HepG2 (cell line): ENCODE results near the gene ADGRL3. TPM values are rescaled to one million over a fixed set of nuclear protein-coding genes. Genes with fewer than 3 reads are reported as not detected.

Experiments used
- ATAC-seq: fragments of 200-7000 bp; cut with Tn5 transposase; 3 replicates; pipeline ENCODE4 v1.9.1; 2020; ENCODE audit warnings: mild to moderate bottlenecking, moderate library complexity
- BruUV-seq: library from RNA; stranded (reverse); fragments of 400-500 nt; replicated peaks from 2 replicates; lab custom pipeline; 2021; lab: Mats Ljungman, UMichigan
- CTCF ChIA-PET: fragments of 300-600 bp; formaldehyde crosslinking; extraction: SDS; loops from one replicate; lab custom pipeline; 2021; ENCODE audit warnings: low total read pairs, inconsistent platforms, low intra/inter-chr PET ratio; lab: Yijun Ruan, JAX
- POLR2A ChIA-PET: fragments of 350-600 bp; sonication (Branson Sonifier 250); formaldehyde crosslinking; loops from one replicate; lab custom pipeline; 2020; ENCODE audit warnings: antibody characterized with exemption, inconsistent platforms; lab: Yijun Ruan, JAX
- DNase-seq: peaks from one replicate; pipeline ENCODE4 v3.0.0-alpha.2; 2015; ENCODE audit warnings: low spot score
- FAIRE-seq: peaks from 3 replicates; lab custom pipeline; 2011; peaks lifted over from hg19 to GRCh38; lab: Jason Lieb, UNC
- H2AFZ ChIP-seq: one replicate; pipeline ENCODE4 v1.6.1; 2011; ENCODE audit warnings: low read length, inconsistent platforms
- H3K27ac ChIP-seq: fragments of 300-600 bp; 3 replicates; pipeline ENCODE4 v1.8.0; 2011; ENCODE audit warnings: mixed run types, mild to moderate bottlenecking, mixed read lengths, low read length, inconsistent platforms; ENCODE audit not compliant: insufficient read depth; ENCODE audit errors: extremely low read length
- H3K27me3 ChIP-seq, 2 experiments: fragments of 200-600 bp in 1 of 2; 2 replicates in 1 of 2; 3 replicates in 1 of 2; pipeline versions ENCODE4 v1.6.0 to v1.8.0; 2011; ENCODE audit warnings: low read length in 2 of 2, mild to moderate bottlenecking in 2 of 2, moderate library complexity in 2 of 2, inconsistent platforms in 1 of 2; ENCODE audit not compliant: insufficient read depth in 2 of 2, control insufficient read depth in 1 of 2
- H3K36me3 ChIP-seq, 2 experiments: fragments of 200-600 bp in 1 of 2; replicated peaks in 1 of 2; 2 replicates in 1 of 2; 3 replicates in 1 of 2; pipeline versions ENCODE4 v1.5.1 to v1.8.0; 2011; ENCODE audit warnings: low read length in 2 of 2, inconsistent platforms in 1 of 2; ENCODE audit not compliant: insufficient read depth in 2 of 2, control insufficient read depth in 1 of 2
- H3K4me1 ChIP-seq: 2 replicates; pipeline ENCODE4 v1.5.1; 2012; ENCODE audit warnings: low read length, inconsistent platforms; ENCODE audit not compliant: insufficient read depth
- H3K4me2 ChIP-seq: 2 replicates; pipeline ENCODE4 v1.6.0; 2011; ENCODE audit warnings: low read depth, low read length, inconsistent platforms
- H3K4me3 ChIP-seq, 3 experiments: fragments of 200-600 bp in 1 of 3; sonication (generic), shearing (Covaris generic) in 1 of 3; replicated peaks in 1 of 3; 2 replicates each; pipeline ENCODE4 v1.5.1; 2011 to 2016; ENCODE audit warnings: low read length in 3 of 3, inconsistent platforms in 2 of 3, low read depth in 2 of 3, mild to moderate bottlenecking in 2 of 3, control low read depth in 1 of 3, mixed read lengths in 1 of 3; ENCODE audit not compliant: insufficient read depth in 1 of 3
- H3K79me2 ChIP-seq: one replicate; pipeline ENCODE4 v1.6.1; 2011; ENCODE audit warnings: low read length, inconsistent platforms; ENCODE audit not compliant: insufficient read depth
- H3K9ac ChIP-seq: 2 replicates; pipeline ENCODE4 v1.6.0; 2011; ENCODE audit warnings: mild to moderate bottlenecking, low read depth, low read length, inconsistent platforms; ENCODE audit not compliant: insufficient read depth
- H3K9me3 ChIP-seq: 2 replicates; pipeline ENCODE4 v1.5.1; 2012; ENCODE audit warnings: mild to moderate bottlenecking, low read length
- H4K20me1 ChIP-seq: 2 replicates; pipeline ENCODE4 v1.6.0; 2011; ENCODE audit warnings: inconsistent platforms, mild to moderate bottlenecking, low read length, moderate library complexity; ENCODE audit not compliant: insufficient read depth
- CBX1 ChIP-seq: IDR thresholded peaks from one replicate; pipeline ENCODE4 v1.6.1; 2016; ENCODE audit warnings: antibody characterized with exemption, low read depth
- EZH2 ChIP-seq: conservative IDR thresholded peaks from 2 replicates; pipeline ENCODE4 v1.6.1; 2012; ENCODE audit warnings: mild to moderate bottlenecking, low read depth, low read length, moderate library complexity
- FOXJ3 ChIP-seq: sonication (generic); formaldehyde crosslinking; IDR thresholded peaks from 2 replicates; pipeline ENCODE4 v1.4.0; 2020; ENCODE audit warnings: missing genetic modification reagents, mild to moderate bottlenecking, borderline replicate concordance
- HOXA3 ChIP-seq: sonication (generic); formaldehyde crosslinking; IDR thresholded peaks from 2 replicates; pipeline ENCODE4 v1.5.0; 2020; ENCODE audit warnings: missing genetic modification reagents
- JUN ChIP-seq: sonication (generic); formaldehyde crosslinking; IDR thresholded peaks from 2 replicates; pipeline ENCODE4 v1.4.0; 2020; ENCODE audit warnings: mild to moderate bottlenecking, missing genetic modification reagents
- MATR3 ChIP-seq: sonication (generic); formaldehyde crosslinking; IDR thresholded peaks from 2 replicates; pipeline ENCODE4 v1.4.0; 2020; ENCODE audit warnings: missing genetic modification reagents
- MAZ ChIP-seq, 2 experiments: sonication (generic) in 1 of 2; formaldehyde crosslinking in 1 of 2; IDR thresholded peaks; 2 replicates each; pipeline versions ENCODE4 v1.5.0 to v1.6.1; 2012 to 2020; ENCODE audit warnings: low read depth in 2 of 2, mild to moderate bottlenecking in 2 of 2, borderline replicate concordance in 1 of 2, improper control_type of control experiment in 1 of 2, low read length in 1 of 2, missing genetic modification reagents in 1 of 2, moderate library complexity in 1 of 2
- MTA1 ChIP-seq: sonication (generic); formaldehyde crosslinking; IDR thresholded peaks from 2 replicates; pipeline ENCODE4 v1.4.0; 2020; ENCODE audit warnings: missing genetic modification reagents, mild to moderate bottlenecking, borderline replicate concordance
- SSRP1 ChIP-seq: IDR thresholded peaks from 2 replicates; pipeline ENCODE4 v1.6.1; 2016; ENCODE audit warnings: control low read depth
- THYN1 ChIP-seq: sonication (generic); formaldehyde crosslinking; IDR thresholded peaks from 2 replicates; pipeline ENCODE4 v1.8.1; 2023; ENCODE audit warnings: low read depth, mild to moderate bottlenecking, moderate library complexity, missing genetic modification reagents, borderline replicate concordance
- ZNF720 ChIP-seq: sonication (generic); formaldehyde crosslinking; IDR thresholded peaks from 2 replicates; pipeline ENCODE4 v1.4.0; 2020; ENCODE audit warnings: missing genetic modification reagents
- WGBS: methylation state at CpG from one replicate; pipeline ENCODE4 v1.1.6; 2017; ENCODE audit warnings: low lambda C conversion rate; 5-methylcytosine and 5-hydroxymethylcytosine counted together
- in situ Hi-C: cut with HindIII; loops from 2 replicates; pipeline ENCODE4 v1.10.0; 2017; ENCODE audit warnings: low pct_unique_long_range_greater_than_20kb; ENCODE audit not compliant: extremely low pct_ligation_motif_present
- intact Hi-C: fragments of 100-400 bp; cut with micrococcal nuclease; formaldehyde crosslinking; loops from one replicate; pipeline ENCODE4 v1.10.0; 2022; ENCODE audit not compliant: unreplicated experiment
- polyA plus RNA-seq, 8 experiments: library from polyadenylated mRNA; depleted of rRNA in 3 of 8; stranded (reverse) in 7 of 8; unstranded in 1 of 8; fragments of >200 nt; fragmentation: Illumina TruSeq in 4 of 8; extraction: Trizol in 4 of 8; gene quantifications; 2 replicates each; pipeline versions ENCODE4 v1.2.1 to v1.2.3, GENCODE V29; 2011 to 2016; ENCODE audit warnings: low read depth in 4 of 8, missing spikeins in 1 of 8, mixed read lengths in 1 of 8; ENCODE audit not compliant: insufficient read depth in 1 of 8
- total RNA-seq, 5 experiments: library from RNA; depleted of rRNA; stranded (reverse); fragments of >200 nt; fragmentation: Illumina TruSeq; extraction: Trizol; gene quantifications; 2 replicates each; pipeline ENCODE4 v1.2.3, GENCODE V29; 2016; ENCODE audit warnings: low read depth in 1 of 5
- TF ChIP-seq, protein P1 (sequence below): fragments of 450-650 bp; IDR thresholded peaks from 2 replicates; pipeline ENCODE4 v1.6.1; 2017; ENCODE audit warnings: mild to moderate bottlenecking

Gene ADGRL3
- total and polyA plus RNA-seq, 2 of the 13 experiments (the other 11 are each of a cell fraction or from before 2014, with no cell fraction given): 0.04 to 0.05 TPM

DNA sequence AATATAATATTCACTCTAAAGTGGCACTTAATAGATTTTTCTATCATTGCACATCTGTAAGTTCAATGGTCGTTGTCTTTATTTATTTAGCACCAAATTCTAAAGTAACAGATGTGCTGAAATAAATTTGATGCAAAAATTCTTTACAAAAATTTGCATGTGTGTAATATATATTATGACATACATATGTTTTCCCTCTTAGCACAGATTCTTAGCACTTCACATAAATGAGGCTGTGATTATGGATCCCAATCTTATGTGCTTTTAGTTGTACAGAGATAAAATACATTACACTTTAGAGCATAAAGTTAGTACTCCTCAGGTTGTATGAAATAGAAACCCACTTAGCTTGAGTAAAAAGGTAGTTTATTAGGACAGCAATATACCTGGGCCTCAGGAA is 915.1 kb downstream of the ADGRL3 start (continued):
- TF ChIP-seq EZH2 (no peak), THYN1 (CRISPR knock-in tag) (no peak), MTA1 (CRISPR knock-in tag) (no peak), JUN (no peak), ZNF720 (CRISPR knock-in tag) (no peak), SSRP1 (no peak), CBX1 (no peak), FOXJ3 (no peak), HOXA3 (no peak)
- TF ChIP-seq, all 625 proteins: peak for 0

DNA sequence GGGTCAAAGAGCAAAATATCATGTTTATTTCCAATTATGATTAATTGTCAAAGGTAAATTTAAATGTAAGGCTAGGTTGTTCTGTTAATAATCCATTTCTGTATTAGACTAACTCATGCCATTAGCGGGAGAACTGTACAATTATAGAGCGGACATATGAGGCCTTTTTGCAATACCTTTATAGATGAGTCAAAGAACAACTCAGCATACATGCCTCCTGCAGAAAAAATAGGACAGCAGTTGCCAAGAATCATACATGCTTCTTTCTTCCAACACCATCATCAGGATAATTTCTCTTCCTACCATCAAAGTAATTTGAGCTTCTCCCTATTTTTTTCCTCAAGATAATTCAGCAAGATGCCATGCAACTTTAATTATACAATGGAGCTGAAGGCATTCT is 917.8 kb downstream of the ADGRL3 start:
- WGBS: 44% methylated on average over 2 of the region's 2 CpGs
- TF ChIP-seq MAZ (IDR thresholded peaks at IDR 0.05; ENCODE audit: borderline replicate concordance, low read depth, low read length) (no peak), MAZ (CRISPR knock-in tag; IDR thresholded peaks at IDR 0.05; ENCODE audit: low read depth) (no peak), MATR3 (no peak)
- TF ChIP-seq, protein P1, sequence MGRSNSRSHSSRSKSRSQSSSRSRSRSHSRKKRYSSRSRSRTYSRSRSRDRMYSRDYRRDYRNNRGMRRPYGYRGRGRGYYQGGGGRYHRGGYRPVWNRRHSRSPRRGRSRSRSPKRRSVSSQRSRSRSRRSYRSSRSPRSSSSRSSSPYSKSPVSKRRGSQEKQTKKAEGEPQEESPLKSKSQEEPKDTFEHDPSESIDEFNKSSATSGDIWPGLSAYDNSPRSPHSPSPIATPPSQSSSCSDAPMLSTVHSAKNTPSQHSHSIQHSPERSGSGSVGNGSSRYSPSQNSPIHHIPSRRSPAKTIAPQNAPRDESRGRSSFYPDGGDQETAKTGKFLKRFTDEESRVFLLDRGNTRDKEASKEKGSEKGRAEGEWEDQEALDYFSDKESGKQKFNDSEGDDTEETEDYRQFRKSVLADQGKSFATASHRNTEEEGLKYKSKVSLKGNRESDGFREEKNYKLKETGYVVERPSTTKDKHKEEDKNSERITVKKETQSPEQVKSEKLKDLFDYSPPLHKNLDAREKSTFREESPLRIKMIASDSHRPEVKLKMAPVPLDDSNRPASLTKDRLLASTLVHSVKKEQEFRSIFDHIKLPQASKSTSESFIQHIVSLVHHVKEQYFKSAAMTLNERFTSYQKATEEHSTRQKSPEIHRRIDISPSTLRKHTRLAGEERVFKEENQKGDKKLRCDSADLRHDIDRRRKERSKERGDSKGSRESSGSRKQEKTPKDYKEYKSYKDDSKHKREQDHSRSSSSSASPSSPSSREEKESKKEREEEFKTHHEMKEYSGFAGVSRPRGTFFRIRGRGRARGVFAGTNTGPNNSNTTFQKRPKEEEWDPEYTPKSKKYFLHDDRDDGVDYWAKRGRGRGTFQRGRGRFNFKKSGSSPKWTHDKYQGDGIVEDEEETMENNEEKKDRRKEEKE: no peak
- no peaks in the 10 kb centered on the region for H3K4me1 ChIP-seq
- no peak overlapping the region for H3K27ac ChIP-seq
- ATAC-seq (no peak), DNase-seq (no peak), FAIRE-seq (no peak)
- H3K4me3 ChIP-seq: no peak overlapping the region
- no peaks in the 10 kb centered on the region for H4K20me1 ChIP-seq
- no peaks in the 10 kb centered on the region for H3K27me3 ChIP-seq
- no peaks in the 10 kb centered on the region for H3K9me3 ChIP-seq
- H2AFZ ChIP-seq: no peak overlapping the region
- ChIA-PET CTCF (no interaction called here), POLR2A (no interaction called here)
- intact Hi-C loops: no loop called here
- H3K9ac ChIP-seq: no peak overlapping the region
- no TSS peak for BruUV-seq
- no peaks in the 10 kb centered on the region for H3K36me3 ChIP-seq
- in situ Hi-C loops: no loop called here
- H3K79me2 ChIP-seq: no peaks in the 10 kb centered on the region
- H3K4me2 ChIP-seq: no peak overlapping the region
